Neural cell (in vitro differentiated cells): ENCODE data around the gene FAM177B.

Source experiments
- CTCF ChIP-seq: fragments of 450-650 bp; IDR thresholded peaks from 2 replicates; pipeline ENCODE4 v1.5.1; 2014; ENCODE audit warnings: antibody characterized with exemption, mild to moderate bottlenecking, moderate library complexity; ENCODE audit not compliant: poor library complexity, severe bottlenecking
- EP300 ChIP-seq: fragments of 450-650 bp; conservative IDR thresholded peaks from 2 replicates; pipeline ENCODE4 v1.6.1; 2014; ENCODE audit warnings: antibody characterized with exemption, mild to moderate bottlenecking, moderate library complexity; ENCODE audit not compliant: poor library complexity, severe bottlenecking
- EZH2 ChIP-seq: fragments of 200-600, 300-800 bp; shearing (Covaris generic), sonication (generic); IDR thresholded peaks from 2 replicates; pipeline ENCODE4 v1.6.1; 2014; ENCODE audit warnings: antibody characterized with exemption, low read length, borderline replicate concordance, mild to moderate bottlenecking; ENCODE audit not compliant: insufficient read depth, poor library complexity, severe bottlenecking
- POLR2AphosphoS5 ChIP-seq: IDR thresholded peaks from 2 replicates; pipeline ENCODE4 v1.6.1; 2012
- SMC3 ChIP-seq: fragments of 450-650 bp; conservative IDR thresholded peaks from 2 replicates; pipeline ENCODE4 v1.6.1; 2014; ENCODE audit warnings: antibody characterized with exemption, mild to moderate bottlenecking, moderate library complexity; ENCODE audit not compliant: poor library complexity

GRCh38 chr1:222759451-222760035 is 22.5 kb downstream of the FAM177B start:
- TF ChIP-seq CTCF (no peak), EZH2 (no peak), EP300 (no peak), SMC3 (no peak), POLR2AphosphoS5 (no peak)
